Stimulated activated CD8-positive, alpha-beta memory T cell treated with anti-CD3 and anti-CD28 coated beads, Interleukin-7, amount 100 ng/mL, for 24 hours (primary cell): Measurements from ENCODE around the gene MEF2D.

Experiments
- DNase-seq: peaks from one replicate; pipeline ENCODE4 v3.0.0-alpha.2; 2020; ENCODE audit warnings: low read depth

Gene MEF2D

GRCh38 chr1:156524481-156524869 is 23.9 kb upstream of the MEF2D start:
- no peak for DNase-seq

- no peak for DNase-seq
Measured at GRCh38 chr1:156523801-156524480, 23.4 kb upstream of the MEF2D start.

- DNase-seq, result no peak
Measured at GRCh38 chr1:156522443-156522970, 21.9 kb upstream of the MEF2D start.

DNA sequence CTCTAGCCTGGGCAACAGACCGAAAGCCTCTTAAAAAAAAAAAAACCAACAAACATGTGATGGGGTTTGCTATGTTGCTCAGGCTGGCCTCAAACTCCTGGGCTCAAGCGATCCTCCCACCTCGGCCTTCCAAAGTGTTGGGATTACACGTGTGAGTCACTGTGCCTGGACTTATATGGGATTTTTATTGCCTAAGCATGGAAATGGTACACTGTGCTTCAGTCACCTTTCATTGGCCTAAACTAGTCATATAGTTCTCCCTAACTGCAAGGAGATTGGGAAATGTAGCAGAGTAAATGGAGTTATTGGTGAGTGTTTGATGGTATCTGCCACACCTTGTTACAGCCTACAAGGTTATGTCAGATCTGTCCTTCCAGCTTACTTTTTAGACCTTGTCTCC is 17.2 kb upstream of the MEF2D start:
- DNase-seq, result no peak

- no peak for DNase-seq
Measured at GRCh38 chr1:156516821-156517220, 16.2 kb upstream of the MEF2D start.

DNA sequence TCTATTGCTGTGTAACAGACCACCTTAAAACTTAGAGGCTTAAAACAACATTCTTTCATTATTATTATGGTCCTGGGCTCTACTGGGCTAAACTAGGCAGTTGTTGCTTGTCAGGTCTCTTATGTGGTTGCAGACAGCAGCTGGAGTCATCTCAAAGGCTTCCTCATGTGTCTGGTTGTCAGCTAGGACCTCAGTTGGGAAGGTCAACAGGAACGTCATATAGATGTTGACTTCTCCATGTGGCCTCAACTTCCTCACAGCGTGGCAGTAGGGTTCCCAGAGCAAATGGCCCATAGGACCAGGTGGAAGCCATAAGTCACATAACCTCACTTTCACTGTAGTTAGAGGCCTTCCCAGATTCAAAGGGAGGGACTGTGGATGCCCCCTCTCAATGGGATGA is 15.4 kb upstream of the MEF2D start:
- DNase-seq, result no peak

DNA sequence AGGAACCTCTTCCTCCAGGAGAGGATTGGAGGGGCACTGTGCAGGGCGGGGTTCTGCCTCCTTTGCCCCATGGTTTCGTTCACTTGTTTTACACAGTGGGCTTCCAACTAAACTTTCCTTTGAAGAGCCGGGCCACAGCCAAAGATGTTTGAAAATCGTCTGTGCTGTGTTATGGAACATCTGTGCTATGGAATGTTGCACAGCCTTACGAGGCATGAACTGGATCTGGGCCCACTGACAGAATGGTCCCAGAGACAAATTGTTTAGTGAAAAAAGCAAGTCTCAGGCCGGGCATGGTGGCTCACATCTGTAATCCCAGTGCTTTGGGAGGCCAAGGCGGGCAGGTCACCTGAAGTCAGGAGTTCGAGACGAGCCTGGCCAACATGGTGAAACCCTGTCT is 12.6 kb upstream of the MEF2D start:
- DNase-seq, result no peak

DNA sequence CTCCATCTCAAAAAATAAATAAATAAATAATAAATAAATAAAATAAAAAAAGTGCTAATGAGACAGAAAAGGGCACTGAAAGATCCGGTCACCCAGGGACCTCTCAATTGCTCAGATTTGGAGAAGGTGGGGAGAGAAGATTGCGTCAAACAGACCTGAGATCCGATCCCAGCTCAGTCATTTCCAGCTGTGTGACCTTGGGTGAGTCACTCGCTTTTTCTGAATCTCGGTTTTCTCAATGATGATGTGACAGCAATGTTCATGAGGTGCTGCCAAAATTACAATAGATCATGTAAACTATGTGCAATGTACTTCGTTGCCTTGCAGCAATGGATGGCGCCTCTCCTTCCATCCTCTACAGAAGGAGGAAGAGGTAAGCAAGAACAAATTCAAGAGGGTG is 11.1 kb upstream of the MEF2D start:
- no peak for DNase-seq

DNA sequence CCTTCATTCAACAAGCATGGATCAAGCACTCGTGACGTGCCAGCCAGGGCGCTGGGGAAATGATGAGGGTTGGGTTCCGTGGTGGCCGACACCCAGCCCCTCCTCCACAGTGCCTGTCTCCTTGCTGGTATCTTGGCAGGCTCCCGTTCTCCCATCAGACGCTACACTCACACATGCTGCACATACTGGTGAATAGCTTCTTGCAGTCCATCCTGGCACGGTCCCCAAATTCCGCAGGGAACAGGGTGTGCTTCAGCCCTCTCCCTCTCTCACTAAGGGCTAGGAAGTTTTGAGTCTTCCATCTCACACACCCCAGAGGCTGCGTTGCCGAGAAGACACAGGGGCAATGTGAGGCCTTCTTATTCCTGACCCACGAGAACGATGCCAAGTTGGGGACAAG is 10.1 kb upstream of the MEF2D start:
- DNase-seq, result no peak

GRCh38 chr1:156509424-156510034 is 9.0 kb upstream of the MEF2D start:
- DNase-seq, result no peak

DNA sequence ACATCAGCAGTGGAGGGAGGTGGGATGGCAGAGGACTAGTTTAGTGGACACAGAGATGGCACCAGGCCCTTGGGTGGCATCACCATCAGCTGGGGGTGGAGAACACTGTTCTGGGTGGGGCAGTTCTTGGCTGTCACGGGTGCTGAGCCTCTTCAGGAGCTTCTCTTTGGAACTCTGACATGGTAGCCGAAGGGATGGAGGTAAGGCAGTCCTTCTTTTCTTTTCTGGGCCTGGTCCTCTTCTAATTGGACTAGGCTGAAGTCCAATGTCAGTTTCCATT is 8.3 kb upstream of the MEF2D start:
- no peak for DNase-seq

DNA sequence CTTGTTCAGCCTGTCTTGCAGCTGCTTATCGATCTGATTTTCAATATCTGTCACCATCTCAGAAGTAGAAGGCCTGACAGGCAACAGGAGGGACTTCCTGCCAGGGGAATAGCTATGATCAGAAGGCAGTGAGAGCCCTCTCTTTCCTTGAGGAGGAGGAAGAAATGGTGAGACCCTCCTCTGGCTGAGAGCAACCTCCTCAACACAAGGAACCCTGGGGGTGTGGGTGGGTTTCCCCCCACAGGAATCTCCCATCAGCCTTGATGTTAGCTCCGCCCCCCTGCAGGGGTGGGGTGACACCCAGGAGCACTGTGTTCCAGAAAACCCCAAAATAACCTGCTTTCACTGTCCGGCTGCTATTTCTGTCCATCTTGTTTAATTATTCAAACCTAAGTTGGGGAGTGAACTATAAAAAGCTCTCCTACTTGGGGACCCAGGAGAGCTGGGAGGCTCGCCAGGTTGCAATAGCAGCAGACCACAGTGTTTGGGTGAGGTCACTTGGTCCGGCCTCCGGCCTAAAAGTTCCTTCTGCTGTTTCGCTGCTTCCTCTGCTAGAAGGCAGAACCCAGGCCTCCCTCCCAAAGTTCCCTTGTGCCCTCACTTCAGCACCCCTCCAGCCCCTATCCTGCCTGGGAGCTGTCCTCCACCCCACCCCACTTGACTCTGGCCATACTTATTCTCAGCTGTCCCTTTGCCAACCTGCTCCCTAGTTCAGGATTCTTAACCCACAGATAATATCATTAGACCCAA is 7.8 kb upstream of the MEF2D start:
- no peak for DNase-seq

DNA sequence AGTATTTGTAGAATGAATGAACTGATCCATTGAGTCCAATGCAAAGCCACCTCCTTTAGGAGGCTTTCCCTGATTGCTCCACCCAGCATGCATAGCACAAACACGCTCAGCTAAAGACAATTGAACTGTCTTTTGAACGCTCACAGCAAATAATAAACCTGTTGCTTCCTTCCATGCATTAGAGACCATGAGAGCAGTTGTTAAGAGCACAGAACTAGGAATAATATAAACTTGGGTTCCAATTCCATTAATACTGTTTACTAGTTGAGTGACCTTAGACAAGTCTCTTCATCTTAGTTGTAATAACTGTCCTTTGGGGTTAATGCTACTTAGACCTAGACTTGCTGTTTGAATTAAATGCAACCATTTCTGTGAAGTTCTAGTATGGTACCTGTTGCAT is 5.9 kb upstream of the MEF2D start:
- no peak for DNase-seq

GRCh38 chr1:156505679-156506298 is 5.2 kb upstream of the MEF2D start:
- DNase-seq, result no peak

- peak; percentile 96 for DNase-seq
Measured at GRCh38 chr1:156504821-156505678, 4.5 kb upstream of the MEF2D start.

GRCh38 chr1:156504438-156504813 is 3.9 kb upstream of the MEF2D start:
- no peak for DNase-seq

DNA sequence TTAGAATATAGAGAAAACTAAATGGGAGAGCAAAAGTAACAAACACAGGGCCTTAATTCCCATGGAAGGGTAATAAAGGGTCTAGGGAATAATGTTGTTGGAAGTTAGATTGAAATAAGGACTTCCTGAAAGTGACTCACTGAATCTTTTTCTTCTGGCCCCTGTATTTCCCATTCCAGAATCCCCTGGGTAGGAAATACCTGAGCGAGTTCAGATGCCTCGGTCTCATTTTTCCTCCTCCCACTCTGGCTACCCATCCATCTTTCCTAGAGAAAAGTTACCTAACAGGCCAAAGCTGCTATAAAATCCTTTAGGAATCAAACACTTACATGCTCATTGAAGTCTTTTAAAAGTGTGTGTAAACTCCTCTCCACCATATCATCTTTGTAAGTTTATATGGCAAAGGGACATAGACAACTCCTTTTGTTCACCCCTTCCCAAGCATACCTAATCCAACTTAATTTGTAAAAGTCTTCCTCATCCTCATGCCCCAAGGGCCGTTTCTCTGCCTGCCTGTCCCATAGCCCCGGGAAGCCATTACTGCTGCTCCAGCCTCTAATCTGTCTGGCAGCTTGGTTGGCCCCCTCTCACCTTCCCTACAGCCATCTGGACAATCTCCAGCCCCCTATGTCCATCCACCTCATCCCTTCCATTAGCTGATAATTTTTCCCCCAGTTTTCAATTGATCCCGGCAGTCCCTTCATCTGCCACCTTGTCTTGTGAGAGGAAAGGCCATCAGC is 3.3 kb upstream of the MEF2D start:
- no peak for DNase-seq

- no peak for DNase-seq
Measured at GRCh38 chr1:156502894-156503697, 2.5 kb upstream of the MEF2D start.

- DNase-seq, result no peak
Measured at GRCh38 chr1:156502391-156502893, 1.9 kb upstream of the MEF2D start.

DNA sequence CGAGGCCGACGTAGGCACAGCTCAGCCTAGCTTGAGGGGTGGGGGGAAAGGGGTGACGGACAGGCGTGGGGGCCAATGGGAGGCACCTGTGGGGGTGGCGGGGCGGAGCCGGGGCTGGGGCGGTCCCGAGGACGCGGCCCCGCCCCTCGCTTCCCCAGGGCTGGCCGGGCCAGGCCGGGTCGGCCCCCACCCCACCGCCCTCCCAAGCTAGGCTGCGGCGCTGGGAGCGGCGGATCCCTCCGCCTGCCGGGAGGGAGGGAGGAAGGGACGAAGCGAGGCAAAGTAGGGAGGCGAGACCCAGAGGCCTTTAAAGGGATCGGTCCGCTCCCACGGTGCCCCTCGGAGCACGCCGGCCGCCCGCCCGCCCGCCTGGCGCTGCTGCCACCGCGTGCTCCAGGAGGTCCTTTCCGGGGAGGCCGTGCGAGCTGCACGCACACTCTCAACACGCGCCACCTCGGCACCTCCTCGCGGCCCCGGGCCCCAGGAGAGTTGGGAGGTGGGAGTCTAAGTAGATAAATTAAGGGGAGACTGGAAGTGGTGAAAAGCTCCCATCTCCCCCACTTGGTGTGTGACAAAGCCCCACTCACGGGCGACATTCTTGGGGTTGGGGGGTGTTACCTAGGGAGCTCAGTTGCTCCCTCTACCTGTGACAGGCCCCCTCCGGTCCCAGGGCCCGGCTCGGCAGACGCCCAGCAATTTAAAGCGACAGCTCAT is 375 bp upstream of the MEF2D start:
- peak; percentile 89 for DNase-seq
